H1 (cell line): ENCODE data around the gene CNFN. TPM values are rescaled to one million over a fixed set of nuclear protein-coding genes. Genes with fewer than 3 reads are reported as not detected.

Experiments used
- CTCF ChIA-PET: fragments of 300-600 bp; sonication (Branson Sonifier 250); formaldehyde crosslinking; loops from one replicate; lab custom pipeline; 2021; ENCODE audit not compliant: partially characterized antibody; lab: Charles Lee
- POLR2A ChIA-PET: fragments of 300-600 bp; sonication (Branson Sonifier 250); formaldehyde crosslinking; loops from one replicate; lab custom pipeline; 2021; ENCODE audit warnings: inconsistent platforms; ENCODE audit not compliant: partially characterized antibody; lab: Charles Lee
- DNase-seq, 2 experiments: peaks; one replicate each; pipeline versions ENCODE4 v3.0.0 to v3.0.0-alpha.2; 2010 to 2022; ENCODE audit warnings: low spot score in 2 of 2, low read depth in 1 of 2, mixed read lengths in 1 of 2
- FAIRE-seq: peaks from 2 replicates; lab custom pipeline; 2011; peaks lifted over from hg19 to GRCh38; lab: Jason Lieb, UNC
- H2AFZ ChIP-seq: 2 replicates; pipeline ENCODE4 v1.8.1; 2012; ENCODE audit warnings: low read length, inconsistent platforms
- H2AK5ac ChIP-seq: 2 replicates; pipeline ENCODE4 v1.6.1; 2013; ENCODE audit warnings: low read depth, low read length
- H2BK120ac ChIP-seq: replicated peaks from 2 replicates; pipeline ENCODE3; 2013; ENCODE audit warnings: low read depth, low read length, inconsistent platforms
- H2BK12ac ChIP-seq: 2 replicates; pipeline ENCODE4 v1.6.1; 2013; ENCODE audit warnings: low read depth, low read length
- H2BK15ac ChIP-seq: 2 replicates; pipeline ENCODE4 v1.6.1; 2013; ENCODE audit warnings: low read length
- H2BK20ac ChIP-seq: 2 replicates; pipeline ENCODE4 v1.6.1; 2013; ENCODE audit warnings: low read length
- H2BK5ac ChIP-seq: 2 replicates; pipeline ENCODE4 v1.6.1; 2013; ENCODE audit warnings: low read depth, low read length
- H3K14ac ChIP-seq: 2 replicates; pipeline ENCODE4 v1.6.1; 2013; ENCODE audit warnings: inconsistent platforms; ENCODE audit not compliant: insufficient read length
- H3K18ac ChIP-seq: 2 replicates; pipeline ENCODE4 v1.6.1; 2013; ENCODE audit warnings: low read length; ENCODE audit errors: extremely low read depth
- H3K23ac ChIP-seq: 2 replicates; pipeline ENCODE4 v1.6.1; 2013; ENCODE audit warnings: inconsistent platforms; ENCODE audit not compliant: insufficient read length
- H3K23me2 ChIP-seq: 2 replicates; pipeline ENCODE4 v1.6.1; 2013; ENCODE audit warnings: low read depth, low read length
- H3K27ac ChIP-seq: 2 replicates; pipeline ENCODE4 v1.6.1; 2011; ENCODE audit warnings: low read depth, low read length, inconsistent platforms
- H3K27me3 ChIP-seq, 4 experiments: replicated peaks in 1 of 4; 1 replicate in 1 of 4; 2 replicates in 3 of 4; pipeline versions ENCODE4 v1.6.1 to v1.8.1; 2011 to 2013; ENCODE audit warnings: low read length in 3 of 4, mild to moderate bottlenecking in 3 of 4, inconsistent platforms in 2 of 4, mixed read lengths in 2 of 4, moderate library complexity in 1 of 4; ENCODE audit not compliant: control insufficient read depth in 3 of 4, insufficient read depth in 3 of 4; ENCODE audit errors: extremely low read depth in 1 of 4
- H3K36me3 ChIP-seq, 4 experiments: 2 replicates each; pipeline versions ENCODE4 v1.6.1 to v1.8.1; 2011 to 2013; ENCODE audit warnings: mild to moderate bottlenecking in 4 of 4, low read length in 3 of 4, moderate library complexity in 2 of 4, control low read depth in 1 of 4, inconsistent platforms in 1 of 4; ENCODE audit not compliant: insufficient read depth in 4 of 4, control insufficient read depth in 2 of 4
- H3K4ac ChIP-seq: replicated peaks from 2 replicates; pipeline ENCODE3; 2013; ENCODE audit warnings: low read length, low read depth, mixed read lengths, inconsistent platforms; ENCODE audit not compliant: insufficient read length
- H3K4me1 ChIP-seq, 4 experiments: replicated peaks in 1 of 4; 1 replicate in 1 of 4; 2 replicates in 3 of 4; pipeline versions ENCODE4 v1.6.1 to v1.8.1; 2011 to 2013; ENCODE audit warnings: low read length in 3 of 4, inconsistent platforms in 2 of 4, mixed read lengths in 1 of 4; ENCODE audit not compliant: insufficient read depth in 4 of 4, control insufficient read depth in 3 of 4
- H3K4me2 ChIP-seq, 2 experiments: 2 replicates each; pipeline versions ENCODE4 v1.6.1 to v1.8.1; 2011 to 2013; ENCODE audit warnings: low read depth in 2 of 2, low read length in 2 of 2, control low read depth in 1 of 2, inconsistent platforms in 1 of 2, mild to moderate bottlenecking in 1 of 2; ENCODE audit not compliant: insufficient read depth in 1 of 2
- H3K4me3 ChIP-seq, 4 experiments: fragments of 200-600, 300-600 bp in 1 of 4; sonication (generic), shearing (Covaris generic), sonication (Bioruptor Twin) in 1 of 4; 2 replicates each; pipeline versions ENCODE4 v1.5.1 to v1.8.1; 2011 to 2016; ENCODE audit warnings: low read length in 4 of 4, low read depth in 3 of 4, control low read depth in 2 of 4, inconsistent platforms in 2 of 4, mild to moderate bottlenecking in 2 of 4, mixed read lengths in 1 of 4, moderate library complexity in 1 of 4; ENCODE audit not compliant: insufficient read depth in 2 of 4; ENCODE audit errors: extremely low read depth in 1 of 4
- H3K56ac ChIP-seq: replicated peaks from 2 replicates; pipeline ENCODE3; 2013; ENCODE audit warnings: low read depth, mild to moderate bottlenecking, mixed read lengths, low read length, inconsistent platforms; ENCODE audit not compliant: insufficient read length
- H3K79me1 ChIP-seq: 2 replicates; pipeline ENCODE4 v1.6.1; 2013; ENCODE audit warnings: low read depth, low read length, control low read depth
- H3K79me2 ChIP-seq, 2 experiments: 2 replicates each; pipeline versions ENCODE4 v1.6.1 to v1.8.1; 2012 to 2013; ENCODE audit warnings: low read length in 2 of 2, mild to moderate bottlenecking in 2 of 2, inconsistent platforms in 1 of 2; ENCODE audit not compliant: insufficient read depth in 2 of 2, control insufficient read depth in 1 of 2
- H3K9ac ChIP-seq, 4 experiments: replicated peaks in 1 of 4; 1 replicate in 1 of 4; 2 replicates in 3 of 4; pipeline versions ENCODE4 v1.6.1 to v1.8.1; 2011 to 2013; ENCODE audit warnings: low read depth in 3 of 4, low read length in 3 of 4, control low read depth in 2 of 4, mild to moderate bottlenecking in 2 of 4, moderate library complexity in 2 of 4, inconsistent platforms in 1 of 4; ENCODE audit errors: extremely low read depth in 1 of 4
- H3K9me3 ChIP-seq, 2 experiments: 2 replicates each; pipeline versions ENCODE4 v1.6.1 to v1.8.1; 2012 to 2013; ENCODE audit warnings: mild to moderate bottlenecking in 2 of 2, moderate library complexity in 2 of 2, control low read depth in 1 of 2, inconsistent platforms in 1 of 2, low read depth in 1 of 2, low read length in 1 of 2, mixed read lengths in 1 of 2; ENCODE audit not compliant: insufficient read depth in 2 of 2
- H4K20me1 ChIP-seq, 2 experiments: replicated peaks in 1 of 2; 2 replicates each; pipeline versions ENCODE3 to v1.8.1; 2011 to 2013; ENCODE audit warnings: inconsistent platforms in 2 of 2, low read length in 2 of 2, mild to moderate bottlenecking in 1 of 2; ENCODE audit not compliant: insufficient read depth in 2 of 2, control insufficient read depth in 1 of 2
- H4K5ac ChIP-seq: 2 replicates; pipeline ENCODE4 v1.6.1; 2013; ENCODE audit warnings: low read length, low read depth, mixed read lengths, inconsistent platforms; ENCODE audit not compliant: insufficient read length
- H4K8ac ChIP-seq: 2 replicates; pipeline ENCODE4 v1.8.0; 2013; ENCODE audit warnings: mild to moderate bottlenecking, moderate library complexity, low read length, inconsistent platforms; ENCODE audit not compliant: insufficient read depth; ENCODE audit errors: extremely low read depth
- H4K91ac ChIP-seq: replicated peaks from 2 replicates; pipeline ENCODE3; 2013; ENCODE audit warnings: low read length, mixed read lengths, inconsistent platforms; ENCODE audit not compliant: insufficient read length
- CEBPB ChIP-seq: IDR thresholded peaks from 2 replicates; pipeline ENCODE4 v1.6.1; 2012; ENCODE audit warnings: low read depth, low read length
- CTBP2 ChIP-seq: IDR thresholded peaks from 2 replicates; pipeline ENCODE4 v1.7.0; 2011; ENCODE audit warnings: borderline replicate concordance, mild to moderate bottlenecking, moderate library complexity, mixed read lengths, low read length; ENCODE audit not compliant: insufficient read depth, insufficient read length
- EZH2 ChIP-seq: fragments of 200-600 bp; sonication (generic); IDR thresholded peaks from 2 replicates; pipeline ENCODE4 v1.7.1; 2012; ENCODE audit warnings: low read depth, mild to moderate bottlenecking, moderate library complexity, low read length, inconsistent platforms; ENCODE audit not compliant: severe bottlenecking
- FOSL1 ChIP-seq: IDR thresholded peaks from 2 replicates; pipeline ENCODE4 v1.6.1; 2011; ENCODE audit warnings: mild to moderate bottlenecking, low read depth, low read length, moderate library complexity; ENCODE audit not compliant: insufficient read depth
- POLR2AphosphoS5 ChIP-seq: IDR thresholded peaks from 2 replicates; pipeline ENCODE4 v1.6.1; 2011; ENCODE audit warnings: low read depth, low read length
- SP1 ChIP-seq: IDR thresholded peaks from 2 replicates; pipeline ENCODE4 v1.6.1; 2011; ENCODE audit warnings: low read depth, low read length
- TAF1 ChIP-seq: IDR thresholded peaks from 2 replicates; pipeline ENCODE4 v1.6.1; 2011; ENCODE audit warnings: mild to moderate bottlenecking, low read depth, low read length
- WGBS, 2 experiments: shearing (Covaris generic) in 1 of 2; methylation state at CpG; one replicate each; pipeline versions ENCODE4 v1.1.6 to v1.1.7; 2013 to 2015; ENCODE audit warnings: low lambda C conversion rate in 2 of 2, mixed read lengths in 2 of 2, inconsistent platforms in 1 of 2, low coverage in 1 of 2, missing lambda C conversion rate in 1 of 2; ENCODE audit not compliant: insufficient replicate concordance in 2 of 2, insufficient coverage in 1 of 2, insufficient read length in 1 of 2; ENCODE audit errors: extremely low coverage in 1 of 2, missing lambda C conversion rate in 1 of 2; 5-methylcytosine and 5-hydroxymethylcytosine counted together
- polyA plus RNA-seq, 7 experiments: library from polyadenylated mRNA; depleted of rRNA in 3 of 7; stranded (reverse) in 5 of 7; unstranded in 2 of 7; fragments of >200 nt in 5 of 7; fragments of 200-250 nt in 2 of 7; gene quantifications; 1 replicate in 5 of 7; 2 replicates in 1 of 7; 4 replicates in 1 of 7; pipeline versions ENCODE4 v1.2.1 to v1.2.3, GENCODE V29; 2011 to 2013; ENCODE audit warnings: missing spikeins in 2 of 7, mixed read lengths in 2 of 7
- total RNA-seq: library from RNA; stranded (reverse); fragmentation: NEBNext Ultra II Directional; extraction: Animal tissue kit (Norgen Biotek cat#: 25700); gene quantifications from 2 replicates; pipeline ENCODE4 v1.2.1, GENCODE V29; 2021

The CNFN gene
- total and polyA plus RNA-seq, 2 of the 8 experiments (the other 6 are each of a cell fraction or from before 2014, with no cell fraction given) = 8.9 to 31.5 TPM

GRCh38 chr19:42378225-42379215 is 11.6 kb downstream of the CNFN start:
- FAIRE-seq = no peak
- no peaks in the 10 kb centered on the region; a peak in 1 of 7 replicates for H3K27me3 ChIP-seq
- H4K5ac ChIP-seq = no peak overlapping the region
- DNase-seq = no peak
- ChIA-PET CTCF (interaction anchor here (0.9 to 2.3 kb wide), 9 partner anchors 8 to 62 kb away, joined by 3 to 14 read pairs (median 3); no protein-coding TSS in a partner anchor), POLR2A (interaction anchor here (0.6 to 6.1 kb wide), 9 partner anchors 7 to 39 kb away, joined by 3 to 43 read pairs (median 4); no protein-coding TSS in a partner anchor)
- H2BK20ac ChIP-seq = no peak overlapping the region
- no peak overlapping the region; a peak in 1 of 7 replicates for H3K9ac ChIP-seq
- H2BK15ac ChIP-seq = no peak overlapping the region
- no peak overlapping the region; the same call in 1 of the 2 replicates for H3K18ac ChIP-seq
- no peaks in the 10 kb centered on the region for H3K23me2 ChIP-seq
- no peaks in the 10 kb centered on the region for H3K79me1 ChIP-seq
- 0 out of 2 replicates have a peak overlapping the region, but pooled peaks have one; percentile 60 for H2AK5ac ChIP-seq
- H3K9me3 ChIP-seq = no peaks in the 10 kb centered on the region
- no peak overlapping the region; the same call in 1 of the 2 replicates for H3K27ac ChIP-seq
- H2BK120ac ChIP-seq = no peak overlapping the region
- peak overlapping the region; percentile 57 for H4K91ac ChIP-seq
- no peaks in the 10 kb centered on the region for H3K79me2 ChIP-seq
- WGBS, 2 experiments = 91% methylated on average over 17 of the region's 17 CpGs; no CpG with 5 or more reads in 1 of the 2 experiments
- peak overlapping the region; percentile 50; the same call in 1 of the 2 replicates for H2BK12ac ChIP-seq
- H3K14ac ChIP-seq = no peak overlapping the region
- H4K20me1 ChIP-seq = no peaks in the 10 kb centered on the region
- H3K56ac ChIP-seq = no peak overlapping the region
- no peak overlapping the region for H3K23ac ChIP-seq
- H3K4me3 ChIP-seq = no peak overlapping the region
- H2BK5ac ChIP-seq = no peak overlapping the region
- H3K4ac ChIP-seq = no peak overlapping the region
- H2AFZ ChIP-seq = no peak overlapping the region
- H4K8ac ChIP-seq = no peak overlapping the region
- H3K4me2 ChIP-seq = no peak overlapping the region
- no peak for TF ChIP-seq POLR2AphosphoS5
- TF ChIP-seq CTBP2 = no peak
- TF ChIP-seq SP1 = no peak
- no peak for TF ChIP-seq TAF1
- no peak for TF ChIP-seq CEBPB
- no peak for TF ChIP-seq EZH2
- no peak for TF ChIP-seq FOSL1
- H3K4me1 ChIP-seq = peaks cover 0 to 3% (median 1%) of the 10 kb centered on the region in 4 experiments; a peak in 4 of 7 replicates
- H3K36me3 ChIP-seq = peaks cover 0 to 7% (median 0%) of the 10 kb centered on the region in 4 experiments; a peak in 3 of 8 replicates
